Gastroesophageal sphincter (tissue), 3 donors: Measurements from ENCODE around the gene BTBD2.

Experiments
- EP300 ChIP-seq: sonication (generic); formaldehyde crosslinking; IDR thresholded peaks from one replicate; pipeline ENCODE4 v1.6.1; 2017; ENCODE audit warnings: antibody characterized with exemption, mild to moderate bottlenecking
- POLR2A ChIP-seq, 2 donors: fragments of 450-650 bp; IDR thresholded peaks; one replicate each; pipeline ENCODE4 v1.6.1; 2017; ENCODE audit warnings: antibody characterized with exemption in 2 of 2, mild to moderate bottlenecking in 2 of 2, moderate library complexity in 1 of 2
- POLR2AphosphoS5 ChIP-seq: sonication (generic); formaldehyde crosslinking; IDR thresholded peaks from one replicate; pipeline ENCODE4 v1.6.1; 2017; ENCODE audit warnings: antibody characterized with exemption
- TF ChIP-seq, protein P1 (sequence below), 4 experiments: fragments of 200-600 bp in 2 of 4; fragments of 450-650 bp in 2 of 4; sonication (generic) in 1 of 4; IDR thresholded peaks; one replicate each; pipeline ENCODE4 v1.5.1; 2017 to 2019; ENCODE audit warnings: antibody characterized with exemption in 4 of 4, mild to moderate bottlenecking in 2 of 4, moderate library complexity in 2 of 4

DNA sequence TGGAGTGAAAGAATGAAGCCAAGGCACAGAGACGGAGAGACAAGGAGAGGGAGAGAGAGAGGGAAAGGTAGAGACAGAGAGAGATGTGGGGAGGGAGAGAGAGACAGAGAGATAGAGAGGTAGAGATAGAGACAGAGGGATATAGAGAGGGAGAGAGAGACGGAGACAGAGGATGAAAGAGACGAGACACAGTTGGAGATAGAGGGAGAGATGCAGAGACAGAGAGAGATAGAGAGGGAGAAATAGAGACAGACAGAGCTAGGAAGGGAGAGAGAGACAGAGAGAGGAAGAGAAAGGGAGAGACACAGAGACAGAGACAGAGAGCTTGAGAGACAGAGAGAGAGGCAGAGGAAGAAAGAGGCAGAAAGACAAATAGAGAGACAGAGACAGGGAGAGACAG, 79.1 kb downstream of the BTBD2 start:
- TF ChIP-seq, protein P1, sequence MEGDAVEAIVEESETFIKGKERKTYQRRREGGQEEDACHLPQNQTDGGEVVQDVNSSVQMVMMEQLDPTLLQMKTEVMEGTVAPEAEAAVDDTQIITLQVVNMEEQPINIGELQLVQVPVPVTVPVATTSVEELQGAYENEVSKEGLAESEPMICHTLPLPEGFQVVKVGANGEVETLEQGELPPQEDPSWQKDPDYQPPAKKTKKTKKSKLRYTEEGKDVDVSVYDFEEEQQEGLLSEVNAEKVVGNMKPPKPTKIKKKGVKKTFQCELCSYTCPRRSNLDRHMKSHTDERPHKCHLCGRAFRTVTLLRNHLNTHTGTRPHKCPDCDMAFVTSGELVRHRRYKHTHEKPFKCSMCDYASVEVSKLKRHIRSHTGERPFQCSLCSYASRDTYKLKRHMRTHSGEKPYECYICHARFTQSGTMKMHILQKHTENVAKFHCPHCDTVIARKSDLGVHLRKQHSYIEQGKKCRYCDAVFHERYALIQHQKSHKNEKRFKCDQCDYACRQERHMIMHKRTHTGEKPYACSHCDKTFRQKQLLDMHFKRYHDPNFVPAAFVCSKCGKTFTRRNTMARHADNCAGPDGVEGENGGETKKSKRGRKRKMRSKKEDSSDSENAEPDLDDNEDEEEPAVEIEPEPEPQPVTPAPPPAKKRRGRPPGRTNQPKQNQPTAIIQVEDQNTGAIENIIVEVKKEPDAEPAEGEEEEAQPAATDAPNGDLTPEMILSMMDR (IDR thresholded peaks at IDR 0.05), result no peak
- TF ChIP-seq POLR2A (IDR thresholded peaks at IDR 0.05), result no peak
- TF ChIP-seq EP300, result no peak
- TF ChIP-seq POLR2AphosphoS5, result no peak
